Femur (tissue), 1 donor: ENCODE results near the gene PCDH17.

Experiments
- DNase-seq: peaks from one replicate; pipeline ENCODE4 v3.0.0-alpha.2; 2017

PCDH17 gene

DNA sequence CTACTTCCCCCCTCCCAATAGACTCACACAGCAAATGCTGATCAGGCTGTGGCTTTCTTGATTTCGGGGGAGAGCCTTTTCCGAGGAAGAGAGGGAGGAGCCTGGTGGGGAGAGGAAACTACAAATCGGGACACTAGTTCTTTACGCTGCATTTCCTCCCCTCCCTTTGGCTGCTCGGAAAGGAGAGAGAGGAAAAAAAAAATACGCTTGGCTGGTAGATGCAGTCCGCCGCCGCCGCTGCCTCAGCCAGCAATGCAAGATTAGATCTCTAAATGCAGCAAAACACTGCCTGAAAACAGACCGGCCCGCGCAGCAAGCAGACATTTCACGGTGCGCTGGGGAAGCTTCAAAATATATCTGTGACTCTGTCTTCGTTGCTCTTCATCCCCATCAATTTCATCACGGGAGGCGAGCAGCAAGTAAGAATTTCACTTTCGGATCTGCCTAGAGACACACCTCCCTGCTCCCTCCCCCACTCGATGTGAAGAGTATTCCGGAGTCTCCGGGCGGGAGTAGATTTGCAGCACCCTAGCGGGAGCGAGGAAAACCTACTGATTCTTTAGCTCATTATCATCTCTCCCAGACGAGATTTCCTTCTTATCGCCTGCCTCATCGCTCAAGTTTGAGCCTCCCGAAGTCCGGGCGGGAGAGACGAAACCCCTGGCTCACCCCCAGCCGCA is at the start of gene PCDH17:
PCDH17 (plus strand) TSS at position 149 of the 680 bp plus-strand sequence. CDS start 803 bp downstream, outside the sequence.
- peak; percentile 73 for DNase-seq

GRCh38 chr13:57582032-57582431 is 49.5 kb upstream of the PCDH17 start:
- DNase-seq, result no peak

- no peak for DNase-seq
Measured at GRCh38 chr13:57583529-57583928, 48.0 kb upstream of the PCDH17 start.

DNA sequence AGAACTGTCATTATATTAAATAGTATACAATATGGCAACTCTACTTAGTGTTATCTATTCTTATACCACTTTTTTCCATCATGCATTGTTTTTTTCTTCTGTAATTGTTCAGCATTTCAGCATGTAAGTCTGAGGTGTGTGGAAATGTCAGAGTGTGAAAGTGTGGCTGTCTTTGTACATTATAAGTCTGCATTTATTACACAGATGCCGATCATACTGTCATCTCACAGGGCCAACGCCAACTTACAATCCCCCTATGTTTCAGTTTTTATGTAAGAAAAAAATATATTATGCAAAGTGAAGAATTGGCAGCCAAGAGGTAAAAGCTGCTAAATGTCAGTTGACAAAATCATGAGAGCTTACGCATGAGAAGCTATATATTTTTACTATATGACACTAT is 42.9 kb upstream of the PCDH17 start:
- no peak for DNase-seq

DNA sequence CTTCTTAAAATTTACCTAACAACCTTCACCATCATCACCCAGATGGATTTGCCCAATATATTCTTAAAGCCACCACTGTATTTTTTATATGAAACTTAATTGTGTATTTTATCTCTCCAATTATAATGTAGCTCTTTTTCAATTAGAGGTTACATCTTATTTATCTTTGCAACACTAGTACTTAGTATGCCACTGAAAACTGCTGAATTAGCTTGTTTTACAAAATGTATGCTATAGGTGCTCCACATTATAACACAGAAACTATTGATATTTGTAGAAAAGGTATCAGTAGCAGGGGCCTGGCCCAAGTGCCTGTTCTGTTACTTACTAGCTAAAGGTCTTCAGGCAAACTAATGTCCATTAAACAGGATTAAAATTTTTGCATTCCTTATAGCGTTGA is 35.8 kb upstream of the PCDH17 start:
- no peak for DNase-seq

DNA sequence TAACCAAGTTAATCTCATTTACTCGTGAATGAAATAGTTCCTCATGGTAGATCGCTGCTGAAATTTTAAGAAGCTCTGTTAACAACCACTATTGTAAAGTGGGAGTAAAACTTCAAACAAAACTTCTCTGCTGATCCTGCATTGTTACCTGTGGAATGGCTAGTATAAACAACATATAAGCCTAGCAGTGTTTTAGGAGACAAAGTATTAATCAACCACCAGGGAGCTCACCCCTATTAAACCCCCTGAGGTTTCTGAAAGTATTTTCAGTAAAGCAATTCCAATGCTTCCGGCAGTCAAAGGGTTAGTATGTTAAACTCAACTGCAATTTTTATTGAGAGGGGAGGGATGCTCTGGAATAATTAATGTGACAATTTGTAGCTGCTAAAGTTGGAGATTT is 30.0 kb upstream of the PCDH17 start:
- no peak for DNase-seq

DNA sequence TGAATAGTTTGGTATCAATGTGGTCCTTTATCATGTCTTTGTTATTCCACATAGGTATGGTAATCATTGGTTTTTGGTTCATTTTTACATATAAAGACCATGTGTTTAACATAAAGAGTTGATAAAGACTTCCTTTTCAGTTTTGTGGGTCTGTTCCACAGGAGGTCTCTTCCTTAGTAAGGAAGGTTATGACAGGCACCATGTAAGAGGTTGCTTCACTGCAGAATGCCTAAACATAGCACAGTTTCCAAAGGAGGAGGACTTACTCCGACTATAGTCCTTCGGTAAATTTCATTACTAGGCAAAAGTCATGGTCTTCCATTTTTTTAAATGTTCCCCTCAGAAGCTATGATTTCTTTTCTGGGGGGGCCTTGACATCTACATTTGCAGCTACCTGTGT is 27.1 kb upstream of the PCDH17 start:
- no peak for DNase-seq

DNA sequence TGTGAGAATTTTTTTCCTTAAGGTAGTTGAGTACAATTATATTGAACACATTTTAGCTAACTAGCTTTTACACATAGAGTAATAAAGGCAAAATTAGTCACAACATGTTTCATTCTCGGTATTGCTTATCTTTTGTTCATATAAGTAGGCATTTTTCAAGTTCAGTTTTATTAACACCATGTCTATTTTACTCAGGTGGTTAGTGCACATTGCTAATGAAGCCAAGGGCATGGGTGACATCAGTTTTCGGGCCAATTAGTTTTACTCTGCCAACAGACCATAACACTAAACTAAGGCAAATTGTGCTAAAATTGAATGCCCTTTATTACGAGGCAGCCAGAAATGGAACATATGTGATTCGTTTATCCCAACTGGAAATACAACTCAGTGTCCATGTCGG is 19.6 kb upstream of the PCDH17 start:
- DNase-seq, result no peak

GRCh38 chr13:57612568-57612967 is 19.0 kb upstream of the PCDH17 start:
- DNase-seq, result no peak

GRCh38 chr13:57624565-57625435 is 6.7 kb upstream of the PCDH17 start:
- DNase-seq, result peak; percentile 27

GRCh38 chr13:57627663-57628062 is 3.9 kb upstream of the PCDH17 start:
- no peak for DNase-seq

GRCh38 chr13:57629391-57629804 is 2.1 kb upstream of the PCDH17 start:
- no peak for DNase-seq

GRCh38 chr13:57629821-57630235 is 1.7 kb upstream of the PCDH17 start:
- peak; percentile 97 for DNase-seq

- DNase-seq, result peak; percentile 54
Measured at GRCh38 chr13:57630661-57631595, 616 bp upstream of the PCDH17 start.

- peak; percentile 41 for DNase-seq
Measured at GRCh38 chr13:57632276-57633140, 964 bp downstream of the PCDH17 start.

DNA sequence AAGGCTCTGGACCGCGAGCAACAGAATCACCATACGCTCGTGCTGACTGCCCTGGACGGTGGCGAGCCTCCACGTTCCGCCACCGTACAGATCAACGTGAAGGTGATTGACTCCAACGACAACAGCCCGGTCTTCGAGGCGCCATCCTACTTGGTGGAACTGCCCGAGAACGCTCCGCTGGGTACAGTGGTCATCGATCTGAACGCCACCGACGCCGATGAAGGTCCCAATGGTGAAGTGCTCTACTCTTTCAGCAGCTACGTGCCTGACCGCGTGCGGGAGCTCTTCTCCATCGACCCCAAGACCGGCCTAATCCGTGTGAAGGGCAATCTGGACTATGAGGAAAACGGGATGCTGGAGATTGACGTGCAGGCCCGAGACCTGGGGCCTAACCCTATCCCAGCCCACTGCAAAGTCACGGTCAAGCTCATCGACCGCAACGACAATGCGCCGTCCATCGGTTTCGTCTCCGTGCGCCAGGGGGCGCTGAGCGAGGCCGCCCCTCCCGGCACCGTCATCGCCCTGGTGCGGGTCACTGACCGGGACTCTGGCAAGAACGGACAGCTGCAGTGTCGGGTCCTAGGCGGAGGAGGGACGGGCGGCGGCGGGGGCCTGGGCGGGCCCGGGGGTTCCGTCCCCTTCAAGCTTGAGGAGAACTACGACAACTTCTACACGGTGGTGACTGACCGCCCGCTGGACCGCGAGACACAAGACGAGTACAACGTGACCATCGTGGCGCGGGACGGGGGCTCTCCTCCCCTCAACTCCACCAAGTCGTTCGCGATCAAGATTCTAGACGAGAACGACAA is 1.8 kb downstream of the PCDH17 start:
- peak; percentile 84 for DNase-seq

DNA sequence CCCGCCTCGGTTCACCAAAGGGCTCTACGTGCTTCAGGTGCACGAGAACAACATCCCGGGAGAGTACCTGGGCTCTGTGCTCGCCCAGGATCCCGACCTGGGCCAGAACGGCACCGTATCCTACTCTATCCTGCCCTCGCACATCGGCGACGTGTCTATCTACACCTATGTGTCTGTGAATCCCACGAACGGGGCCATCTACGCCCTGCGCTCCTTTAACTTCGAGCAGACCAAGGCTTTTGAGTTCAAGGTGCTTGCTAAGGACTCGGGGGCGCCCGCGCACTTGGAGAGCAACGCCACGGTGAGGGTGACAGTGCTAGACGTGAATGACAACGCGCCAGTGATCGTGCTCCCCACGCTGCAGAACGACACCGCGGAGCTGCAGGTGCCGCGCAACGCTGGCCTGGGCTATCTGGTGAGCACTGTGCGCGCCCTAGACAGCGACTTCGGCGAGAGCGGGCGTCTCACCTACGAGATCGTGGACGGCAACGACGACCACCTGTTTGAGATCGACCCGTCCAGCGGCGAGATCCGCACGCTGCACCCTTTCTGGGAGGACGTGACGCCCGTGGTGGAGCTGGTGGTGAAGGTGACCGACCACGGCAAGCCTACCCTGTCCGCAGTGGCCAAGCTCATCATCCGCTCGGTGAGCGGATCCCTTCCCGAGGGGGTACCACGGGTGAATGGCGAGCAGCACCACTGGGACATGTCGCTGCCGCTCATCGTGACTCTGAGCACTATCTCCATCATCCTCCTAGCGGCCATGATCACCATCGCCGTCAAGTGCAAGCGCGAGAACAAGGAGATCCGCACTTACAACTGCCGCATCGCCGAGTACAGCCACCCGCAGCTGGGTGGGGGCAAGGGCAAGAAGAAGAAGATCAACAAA is 2.6 kb downstream of the PCDH17 start:
- DNase-seq, result peak; percentile 30

DNA sequence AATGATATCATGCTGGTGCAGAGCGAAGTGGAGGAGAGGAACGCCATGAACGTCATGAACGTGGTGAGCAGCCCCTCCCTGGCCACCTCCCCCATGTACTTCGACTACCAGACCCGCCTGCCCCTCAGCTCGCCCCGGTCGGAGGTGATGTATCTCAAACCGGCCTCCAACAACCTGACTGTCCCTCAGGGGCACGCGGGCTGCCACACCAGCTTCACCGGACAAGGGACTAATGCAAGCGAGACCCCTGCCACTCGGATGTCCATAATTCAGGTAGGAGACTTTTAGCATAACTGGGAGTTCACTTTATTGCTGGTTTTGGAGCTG is 3.3 kb downstream of the PCDH17 start:
- DNase-seq, result peak; percentile 31

- DNase-seq, result no peak
Measured at GRCh38 chr13:57635541-57636085, 4.1 kb downstream of the PCDH17 start.

GRCh38 chr13:57636816-57637215 is 5.3 kb downstream of the PCDH17 start:
- no peak for DNase-seq
